K562 (cell line): ENCODE results near the gene ATL3. TPM values are rescaled to one million over a fixed set of nuclear protein-coding genes. Genes with fewer than 3 reads are reported as not detected.

Experiments used
- ATAC-seq: fragments of 200-7000 bp; cut with Tn5 transposase; 3 replicates; pipeline ENCODE4 v1.9.1; 2020; ENCODE audit warnings: moderate library complexity
- BruUV-seq: library from RNA; stranded (reverse); fragments of 400-500 nt; replicated peaks from 2 replicates; lab custom pipeline; 2021; lab: Mats Ljungman, UMichigan
- CTCF ChIA-PET: fragments of 300-600 bp; formaldehyde crosslinking; extraction: SDS; loops from one replicate; lab custom pipeline; 2021; ENCODE audit warnings: low intra/inter-chr PET ratio; lab: Yijun Ruan, JAX
- POLR2A ChIA-PET: fragments of 300-600, 350-650 bp; sonication (Branson Sonifier 250); formaldehyde crosslinking; extraction: SDS; loops from one replicate; lab custom pipeline; 2021; ENCODE audit warnings: antibody characterized with exemption, inconsistent platforms; lab: Yijun Ruan, JAX
- DNase-seq, 4 experiments: peaks; one replicate each; pipeline versions ENCODE4 v3.0.0 to v3.0.0-alpha.2; 2011 to 2018; ENCODE audit warnings: low spot score in 3 of 4, mixed read lengths in 3 of 4; ENCODE audit errors: extremely low read depth in 1 of 4
- FAIRE-seq: peaks from 2 replicates; lab custom pipeline; 2011; peaks lifted over from hg19 to GRCh38; lab: Jason Lieb, UNC
- H2AFZ ChIP-seq: 2 replicates; pipeline ENCODE4 v1.6.0; 2011; ENCODE audit warnings: low read depth, low read length, control low read depth, inconsistent platforms
- H3K27ac ChIP-seq: fragments of 200-600 bp; 3 replicates; pipeline ENCODE4 v1.8.0; 2011; ENCODE audit warnings: low read depth, mild to moderate bottlenecking, control low read depth, inconsistent platforms, low read length, moderate library complexity, mixed read lengths; ENCODE audit errors: extremely low read depth
- H3K27me3 ChIP-seq, 2 experiments: fragments of 300-600 bp in 1 of 2; 2 replicates in 1 of 2; 3 replicates in 1 of 2; pipeline versions ENCODE4 v1.6.0 to v1.8.0; 2011; ENCODE audit warnings: inconsistent platforms in 2 of 2, low read length in 2 of 2, mild to moderate bottlenecking in 1 of 2, mixed read lengths in 1 of 2, moderate library complexity in 1 of 2; ENCODE audit not compliant: control insufficient read depth in 2 of 2, insufficient read depth in 2 of 2
- H3K36me3 ChIP-seq: fragments of 300-600 bp; 3 replicates; pipeline ENCODE4 v1.8.0; 2011; ENCODE audit warnings: mild to moderate bottlenecking, low read length, inconsistent platforms; ENCODE audit not compliant: control insufficient read depth, insufficient read depth
- H3K4me1 ChIP-seq, 2 experiments: fragments of 200-600 bp in 1 of 2; replicated peaks in 1 of 2; 2 replicates in 1 of 2; 3 replicates in 1 of 2; pipeline versions ENCODE4 v1.5.1 to v1.8.0; 2011; ENCODE audit warnings: inconsistent platforms in 2 of 2, low read length in 2 of 2, mild to moderate bottlenecking in 1 of 2, mixed read lengths in 1 of 2, moderate library complexity in 1 of 2; ENCODE audit not compliant: control insufficient read depth in 2 of 2, insufficient read depth in 2 of 2
- H3K4me2 ChIP-seq: 2 replicates; pipeline ENCODE4 v1.6.1; 2011; ENCODE audit warnings: low read length, control low read depth, inconsistent platforms, mixed read lengths; ENCODE audit not compliant: insufficient read depth
- H3K4me3 ChIP-seq: fragments of 200-600 bp; sonication (generic), shearing (Covaris generic); 2 replicates; pipeline ENCODE4 v1.5.1; 2016; ENCODE audit warnings: control low read depth, inconsistent platforms
- H3K79me2 ChIP-seq: fragments of 200-600 bp; 3 replicates; pipeline ENCODE4 v1.8.0; 2011; ENCODE audit warnings: low read length, inconsistent platforms; ENCODE audit not compliant: control insufficient read depth, insufficient read depth
- H3K9ac ChIP-seq, 2 experiments: 2 replicates each; pipeline versions ENCODE4 v1.6.0 to v1.6.1; 2011; ENCODE audit warnings: low read depth in 2 of 2, low read length in 2 of 2, control low read depth in 1 of 2, inconsistent platforms in 1 of 2, mild to moderate bottlenecking in 1 of 2, mixed read lengths in 1 of 2; ENCODE audit not compliant: insufficient read depth in 1 of 2
- H3K9me1 ChIP-seq: one replicate; pipeline ENCODE4 v1.6.0; 2011; ENCODE audit warnings: inconsistent platforms, mild to moderate bottlenecking, low read length, moderate library complexity; ENCODE audit not compliant: control insufficient read depth, insufficient read depth
- H3K9me3 ChIP-seq: replicated peaks from 2 replicates; pipeline ENCODE4 v1.5.1; 2011; ENCODE audit warnings: low read depth, low read length, inconsistent platforms; ENCODE audit not compliant: control insufficient read depth, insufficient read depth
- H4K20me1 ChIP-seq: replicated peaks from 2 replicates; pipeline ENCODE4 v1.6.1; 2011; ENCODE audit warnings: low read length, inconsistent platforms, mixed read lengths; ENCODE audit not compliant: control insufficient read depth, insufficient read depth
- DDX20 ChIP-seq: fragments of 450-650 bp; IDR thresholded peaks from 2 replicates; pipeline ENCODE4 v1.6.1; 2016; ENCODE audit warnings: missing genetic modification characterization, low read depth, mild to moderate bottlenecking, missing compliant biosample characterization, moderate library complexity
- E2F8 ChIP-seq: fragments of 450-650 bp; IDR thresholded peaks from 2 replicates; pipeline ENCODE4 v1.7.1; 2018; ENCODE audit warnings: mild to moderate bottlenecking, low read depth; ENCODE audit not compliant: partially characterized antibody
- HIVEP1 ChIP-seq: fragments of 250-450 bp; sonication (Bioruptor Pico); IDR thresholded peaks from 2 replicates; pipeline ENCODE4 v1.4.0; 2020; ENCODE audit warnings: mild to moderate bottlenecking
- HMGN3 ChIP-seq: IDR thresholded peaks from 2 replicates; pipeline ENCODE4 v1.6.1; 2011; ENCODE audit warnings: borderline replicate concordance, low read depth, mild to moderate bottlenecking, mixed read lengths, low read length; ENCODE audit not compliant: insufficient read length; ENCODE audit errors: extremely low read depth
- KDM1A ChIP-seq, 2 experiments: fragments of 450-650 bp; IDR thresholded peaks; 2 replicates each; pipeline ENCODE4 v1.6.1; 2016; ENCODE audit warnings: mild to moderate bottlenecking in 2 of 2
- NFE2 ChIP-seq: IDR thresholded peaks from 2 replicates; pipeline ENCODE4 v1.6.1; 2014; ENCODE audit warnings: antibody characterized with exemption, low read depth
- NFYB ChIP-seq: IDR thresholded peaks from 2 replicates; pipeline ENCODE4 v1.6.1; 2011; ENCODE audit warnings: mild to moderate bottlenecking, moderate library complexity; ENCODE audit not compliant: insufficient read length; ENCODE audit errors: extremely low read depth
- PCBP1 ChIP-seq: fragments of 200-400 bp; formaldehyde crosslinking; IDR thresholded peaks from 2 replicates; pipeline ENCODE4 v1.6.1; 2018; ENCODE audit warnings: mild to moderate bottlenecking, low read depth, low read length; ENCODE audit not compliant: poor library complexity, severe bottlenecking
- PYGO2 ChIP-seq: fragments of 450-650 bp; IDR thresholded peaks from 2 replicates; pipeline ENCODE4 v1.6.1; 2016; ENCODE audit warnings: mild to moderate bottlenecking, missing genetic modification characterization, moderate library complexity, missing compliant biosample characterization
- SREBF1 ChIP-seq: fragments of 150-350 bp; IDR thresholded peaks from 2 replicates; pipeline ENCODE4 v1.6.1; 2014; ENCODE audit warnings: antibody characterized with exemption, low read depth, low read length, borderline replicate concordance
- TBL1XR1 ChIP-seq, 2 experiments: IDR thresholded peaks; 2 replicates each; pipeline ENCODE4 v1.6.1; 2012; ENCODE audit warnings: improper control_type of control experiment in 2 of 2, low read length in 2 of 2, mild to moderate bottlenecking in 1 of 2
- TFAP4 ChIP-seq: sonication (generic); formaldehyde crosslinking; IDR thresholded peaks from 2 replicates; pipeline ENCODE4 v1.8.0; 2022; ENCODE audit warnings: missing genetic modification reagents, mild to moderate bottlenecking, moderate library complexity, borderline replicate concordance
- USF2 ChIP-seq: sonication (generic); formaldehyde crosslinking; IDR thresholded peaks from 2 replicates; pipeline ENCODE4 v1.5.0; 2020; ENCODE audit warnings: missing genetic modification reagents
- YY1 ChIP-seq, 3 experiments: IDR thresholded peaks; 2 replicates each; pipeline ENCODE4 v1.6.1; 2011; ENCODE audit warnings: low read length in 2 of 3, mild to moderate bottlenecking in 2 of 3, moderate library complexity in 2 of 3, borderline replicate concordance in 1 of 3, control low read depth in 1 of 3, low read depth in 1 of 3; ENCODE audit not compliant: insufficient read depth in 3 of 3, insufficient replicate concordance in 2 of 3, control insufficient read depth in 1 of 3, insufficient read length in 1 of 3; ENCODE audit errors: extremely low read depth in 1 of 3
- ZNF717 ChIP-seq: fragments of 250-450 bp; sonication (Bioruptor Pico); IDR thresholded peaks from 2 replicates; pipeline ENCODE4 v1.5.0; 2021
- WGBS: fragments of 100-300 bp; shearing (Covaris generic); methylation state at CpG from one replicate; pipeline ENCODE4 v1.1.6; 2016; ENCODE audit warnings: low coverage, mixed read lengths; ENCODE audit not compliant: insufficient coverage; ENCODE audit errors: missing lambda C conversion rate; 5-methylcytosine and 5-hydroxymethylcytosine counted together
- in situ Hi-C: fragments of 300-500 bp; cut with MboI; formaldehyde crosslinking; loops from 4 replicates; pipeline ENCODE4 v1.15.0; 2018; ENCODE audit warnings: inconsistent platforms, mixed read lengths
- intact Hi-C: fragments of 100-400 bp; cut with micrococcal nuclease; formaldehyde crosslinking; loops from 2 replicates; pipeline ENCODE4 v1.14.2; 2022
- polyA plus RNA-seq, 8 experiments: library from polyadenylated mRNA; depleted of rRNA in 4 of 8; stranded (reverse) in 5 of 8; unstranded in 3 of 8; fragments of >200 nt; fragmentation: Nextera tagmentation in 2 of 8; fragmentation: Illumina TruSeq in 1 of 8; extraction: Ambion mirVana in 2 of 8; extraction: Trizol in 1 of 8; gene quantifications; 2 replicates each; pipeline versions ENCODE4 v1.2.1 to v1.2.3, GENCODE V29; 2011 to 2014; ENCODE audit warnings: inconsistent platforms in 1 of 8, missing spikeins in 1 of 8
- total RNA-seq, 7 experiments: library from RNA; depleted of rRNA in 6 of 7; stranded (reverse); fragments of >200 nt in 6 of 7; fragmentation: Illumina TruSeq in 2 of 7; extraction: Trizol in 2 of 7; gene quantifications; 2 replicates each; pipeline versions ENCODE4 v1.2.1 to v1.2.3, GENCODE V29; 2011 to 2021; ENCODE audit warnings: low replicate concordance in 1 of 7

Gene ATL3
- total and polyA plus RNA-seq, 9 of the 15 experiments (the other 6 are each of a cell fraction or from before 2014, with no cell fraction given), result 18.2 to 39.8 (median 23.9) TPM

- TF ChIP-seq NFYB (peak; percentile 4), HIVEP1 (CRISPR knock-in tag) (no peak), USF2 (CRISPR knock-in tag) (no peak), SREBF1 (no peak), PCBP1 (peak; percentile 39), TBL1XR1 (IDR thresholded peaks at IDR 0.05; ENCODE audit: low read length in 2 of 2) (peak in 1 of 2 experiments; percentile 22; a peak in 1 of 4 replicates), YY1 (IDR thresholded peaks at IDR 0.05; ENCODE audit: borderline replicate concordance in 1 of 3, control insufficient read depth in 1 of 3, extremely low read depth in 1 of 3, insufficient read depth in 3 of 3, insufficient read length in 1 of 3, insufficient replicate concordance in 2 of 3, low read depth in 1 of 3, low read length in 2 of 3) (peak; percentile 45 to 88 (median 82))
Observed at GRCh38 chr11:63614136-63614671, 57.0 kb downstream of the ATL3 start, which contains the start of gene PLAAT3 (continued).

- 8% methylated on average over 40 of the region's 45 CpGs for WGBS
- BruUV-seq, result no TSS peak
- Histone ChIP-seq H3K4me2 (peak overlapping the region; percentile 69), H3K79me2 (no peaks in the 10 kb centered on the region), H3K27me3 (peaks cover 3 to 15% of the 10 kb centered on the region in 2 experiments; a peak in 3 of 5 replicates), H3K27ac (no peak overlapping the region), H3K9me1 (no peaks in the 10 kb centered on the region), H3K9ac (peak overlapping the region in 1 of 2 experiments; percentile 91; a peak in 2 of 4 replicates), H3K4me3 (peak overlapping the region; percentile 44), H3K9me3 (no peaks in the 10 kb centered on the region), H4K20me1 (no peaks in the 10 kb centered on the region), H3K36me3 (no peaks in the 10 kb centered on the region), H3K4me1 (peaks cover 8 to 15% of the 10 kb centered on the region in 2 experiments; a peak in 3 of 5 replicates), H2AFZ (peak overlapping the region; percentile 74)
- DNase-seq (peak in 3 of 4 experiments; percentile 16 to 32 (median 25)), FAIRE-seq (no peak), ATAC-seq (peak; percentile 53)
- in situ Hi-C loops (no loop called here), intact Hi-C loops (no loop called here)
- ChIA-PET CTCF (no interaction called here), POLR2A (interaction anchor here (0.6 to 0.7 kb wide), 3 partner anchors 16 to 100 kb away, joined by 3 read pairs; no protein-coding TSS in a partner anchor)
- no peak for TF ChIP-seq HMGN3
- TF ChIP-seq PYGO2 (tag), result no peak
- TF ChIP-seq DDX20 (tag), result no peak
- peak; percentile 61 for TF ChIP-seq TFAP4 (CRISPR knock-in tag)
- TF ChIP-seq NFE2, result no peak
- 0 out of 4 replicates have a peak, but pooled peaks of 1 of the 2 experiments have one; percentile 19 for TF ChIP-seq KDM1A (IDR thresholded peaks at IDR 0.05)
- TF ChIP-seq E2F8, result no peak
- TF ChIP-seq ZNF717 (CRISPR knock-in tag), result no peak
Observed at GRCh38 chr11:63613517-63614135, 57.5 kb downstream of the ATL3 start.
